Peyer's patch (tissue), 4 donors: ENCODE data around the gene UBE2V1. TPM values are rescaled to one million over a fixed set of nuclear protein-coding genes. Genes with fewer than 3 reads are reported as not detected.

ENCODE experiments used
- DNase-seq, 3 donors: peaks; one replicate each; pipeline ENCODE4 v3.0.0-alpha.2; 2017 to 2019
- H3K27ac ChIP-seq, 4 donors: fragments of 200-600 bp; sonication (generic); one replicate each; pipeline ENCODE4 v1.5.1; 2016 to 2019
- H3K27me3 ChIP-seq, 2 donors: fragments of 200-600 bp; sonication (generic); one replicate each; pipeline ENCODE4 v1.5.1; 2019
- H3K36me3 ChIP-seq, 3 donors: fragments of 200-600 bp; sonication (generic); one replicate each; pipeline ENCODE4 v1.5.1; 2016 to 2019
- H3K4me1 ChIP-seq, 4 donors: fragments of 200-600 bp; sonication (generic); one replicate each; pipeline ENCODE4 v1.5.1; 2016 to 2019
- H3K4me3 ChIP-seq, 4 donors: fragments of 200-600 bp; sonication (generic); 1 replicate in 3 of 4; 2 replicates in 1 of 4; pipeline ENCODE4 v1.5.1; 2016 to 2019; ENCODE audit warnings: mild to moderate bottlenecking in 1 of 4
- H3K9me3 ChIP-seq, 4 donors: fragments of 200-600 bp; sonication (generic); one replicate each; pipeline ENCODE4 v1.5.1; 2016 to 2019; ENCODE audit warnings: mild to moderate bottlenecking in 1 of 4
- CTCF ChIP-seq, 6 experiments: fragments of 450-650 bp in 4 of 6; fragments of 200-600 bp in 2 of 6; sonication (generic) in 1 of 6; IDR thresholded peaks; one replicate each; pipeline ENCODE4 v1.5.1; 2017 to 2019; ENCODE audit warnings: antibody characterized with exemption in 6 of 6, mild to moderate bottlenecking in 3 of 6, moderate library complexity in 1 of 6
- POLR2A ChIP-seq, 2 donors: fragments of 450-650 bp; IDR thresholded peaks; one replicate each; pipeline ENCODE4 v1.5.1; 2017; ENCODE audit warnings: antibody characterized with exemption in 2 of 2, mild to moderate bottlenecking in 2 of 2, moderate library complexity in 2 of 2
- total RNA-seq, 4 donors: library from RNA; depleted of rRNA; stranded (reverse); fragments of >200 nt; gene quantifications; one replicate each; pipeline ENCODE4 v1.1.0, GENCODE V29; 2016

UBE2V1 gene
- total RNA-seq, 4 donors from 2014 or later, result 94.4 to 111 (median 105) TPM

DNA sequence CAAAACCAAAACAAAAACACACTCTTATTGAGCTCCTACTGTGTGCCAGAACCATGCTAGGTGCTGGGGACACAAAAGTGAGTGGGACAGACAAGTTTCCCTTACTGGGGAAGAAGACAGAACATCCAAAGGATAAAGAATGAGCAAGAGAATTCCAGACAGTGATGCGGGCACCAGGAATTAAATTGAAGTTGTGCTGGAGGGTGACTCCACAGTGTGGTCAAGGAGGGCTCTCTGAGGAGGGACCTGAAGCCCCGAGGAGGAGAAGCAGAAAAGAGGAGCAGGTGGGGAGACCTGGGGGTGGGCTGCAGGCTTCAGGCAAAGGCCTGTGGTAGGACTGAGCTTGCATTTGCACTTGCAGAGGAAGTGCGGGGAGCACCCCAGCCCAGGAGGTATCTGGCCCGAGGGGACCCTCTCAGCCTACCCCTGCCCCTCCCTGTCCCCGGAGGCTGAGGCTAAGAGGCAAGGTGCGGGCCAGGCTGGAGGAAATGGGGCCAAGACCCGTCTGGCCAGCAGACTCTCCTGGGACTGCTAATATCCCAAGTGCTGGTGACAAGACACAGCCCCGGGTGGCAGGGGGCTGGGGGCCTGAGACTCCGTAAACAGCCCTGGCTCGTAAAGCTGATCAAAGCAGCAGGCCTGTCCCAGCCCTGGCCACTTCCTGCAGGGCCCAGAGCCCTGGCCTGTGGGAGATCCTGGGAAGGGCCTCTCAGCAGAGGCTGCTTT, 73.1 kb downstream of the UBE2V1 start:
- Histone ChIP-seq H3K36me3 (no peaks in the 10 kb centered on the region), H3K9me3 (no peaks in the 10 kb centered on the region), H3K4me1 (no peaks in the 10 kb centered on the region), H3K27ac (no peak overlapping the region), H3K4me3 (no peak overlapping the region), H3K27me3 (no peaks in the 10 kb centered on the region)
- TF ChIP-seq POLR2A (IDR thresholded peaks at IDR 0.05) (no peak), CTCF (IDR thresholded peaks at IDR 0.05) (no peak)
- DNase-seq, result no peak

GRCh38 chr20:50038574-50038991, 74.4 kb downstream of the UBE2V1 start:
- no peak for DNase-seq
- H3K9me3 ChIP-seq, result no peaks in the 10 kb centered on the region
- H3K36me3 ChIP-seq, result no peaks in the 10 kb centered on the region
- TF ChIP-seq POLR2A (IDR thresholded peaks at IDR 0.05) (no peak), CTCF (IDR thresholded peaks at IDR 0.05) (no peak)
- no peak overlapping the region for H3K4me3 ChIP-seq
- no peaks in the 10 kb centered on the region for H3K27me3 ChIP-seq
- peaks cover 0 to 3% (median 0%) of the 10 kb centered on the region in 4 donors for H3K4me1 ChIP-seq
- H3K27ac ChIP-seq, result no peak overlapping the region

- Histone ChIP-seq H3K27me3 (no peaks in the 10 kb centered on the region), H3K27ac (no peak overlapping the region), H3K4me3 (no peak overlapping the region), H3K9me3 (no peaks in the 10 kb centered on the region), H3K36me3 (no peaks in the 10 kb centered on the region), H3K4me1 (peaks cover 0 to 7% (median 0%) of the 10 kb centered on the region in 4 donors)
- no peak for DNase-seq
- TF ChIP-seq POLR2A (IDR thresholded peaks at IDR 0.05), result no peak
- no peak for TF ChIP-seq CTCF (IDR thresholded peaks at IDR 0.05)
Measured at GRCh38 chr20:50038169-50038568, 74.8 kb downstream of the UBE2V1 start.

DNA sequence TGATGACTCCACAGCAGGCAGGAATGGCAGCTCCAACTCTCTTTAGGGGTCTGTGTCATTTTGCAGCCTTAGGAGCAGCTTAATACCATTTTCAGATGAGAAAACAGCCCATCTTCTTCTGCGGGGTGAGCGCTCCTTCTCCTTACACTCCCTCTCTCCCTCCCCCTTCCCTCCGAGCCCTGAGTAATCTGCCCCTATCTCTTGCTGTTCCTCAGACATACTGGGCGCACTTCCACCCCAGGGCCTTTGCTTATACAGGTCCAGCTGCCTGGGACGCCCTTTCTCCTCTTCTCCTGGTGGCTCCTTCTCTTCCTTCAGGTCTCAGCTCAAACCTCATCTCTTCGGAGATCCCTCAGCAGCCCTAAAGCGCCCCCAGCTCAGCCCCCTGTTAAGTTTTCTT, 75.4 kb downstream of the UBE2V1 start:
- no peak for TF ChIP-seq CTCF (IDR thresholded peaks at IDR 0.05)
- TF ChIP-seq POLR2A (IDR thresholded peaks at IDR 0.05), result no peak

DNA sequence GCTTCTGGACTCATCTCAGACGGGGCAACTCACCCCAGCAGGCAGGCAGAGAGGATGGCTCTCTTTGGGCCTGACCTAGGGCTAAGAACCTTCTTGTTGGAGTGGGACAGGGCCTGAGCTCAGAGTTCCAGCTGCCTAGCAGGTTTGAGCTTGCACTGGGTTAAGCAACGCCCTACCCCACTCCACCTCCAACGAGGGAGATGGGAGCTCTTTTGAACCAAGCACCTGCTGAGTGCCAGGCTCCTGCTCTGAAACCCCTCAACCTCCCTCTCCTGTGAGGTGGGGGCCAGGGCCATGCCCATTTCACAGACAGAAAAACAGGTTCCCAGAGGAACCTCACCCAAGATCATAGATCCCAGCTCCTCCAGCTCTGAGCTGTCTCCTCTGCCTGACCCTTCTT, 75.8 kb downstream of the UBE2V1 start:
- peaks cover 0 to 7% (median 0%) of the 10 kb centered on the region in 4 donors for H3K4me1 ChIP-seq
- H3K36me3 ChIP-seq, result no peaks in the 10 kb centered on the region
- DNase-seq, result no peak
- no peak overlapping the region for H3K27ac ChIP-seq
- H3K9me3 ChIP-seq, result no peaks in the 10 kb centered on the region
- no peak overlapping the region for H3K4me3 ChIP-seq
- no peaks in the 10 kb centered on the region for H3K27me3 ChIP-seq
- TF ChIP-seq POLR2A (IDR thresholded peaks at IDR 0.05) (no peak), CTCF (IDR thresholded peaks at IDR 0.05) (no peak)

More for the DNA sequence above, 75.4 kb downstream of the UBE2V1 start:
- no peak overlapping the region for H3K4me3 ChIP-seq
- no peak for DNase-seq
- no peaks in the 10 kb centered on the region for H3K36me3 ChIP-seq
- no peak overlapping the region for H3K27ac ChIP-seq
- no peaks in the 10 kb centered on the region for H3K27me3 ChIP-seq
- H3K4me1 ChIP-seq, result peaks cover 0 to 7% (median 0%) of the 10 kb centered on the region in 4 donors
- H3K9me3 ChIP-seq, result no peaks in the 10 kb centered on the region
